ENCODE data around the gene BARX2. TPM values are rescaled to one million over a fixed set of nuclear protein-coding genes. Genes with fewer than 3 reads are reported as not detected.
"Not testable (repeated sequence)": the region's sequence is repeated elsewhere in the genome, so short reads cannot be mapped to it uniquely, and the experiment has no call there.

The BARX2 gene
- total RNA-seq, 4 donors from 2014 or later, result 2.1 TPM; not detected in 3

DNA sequence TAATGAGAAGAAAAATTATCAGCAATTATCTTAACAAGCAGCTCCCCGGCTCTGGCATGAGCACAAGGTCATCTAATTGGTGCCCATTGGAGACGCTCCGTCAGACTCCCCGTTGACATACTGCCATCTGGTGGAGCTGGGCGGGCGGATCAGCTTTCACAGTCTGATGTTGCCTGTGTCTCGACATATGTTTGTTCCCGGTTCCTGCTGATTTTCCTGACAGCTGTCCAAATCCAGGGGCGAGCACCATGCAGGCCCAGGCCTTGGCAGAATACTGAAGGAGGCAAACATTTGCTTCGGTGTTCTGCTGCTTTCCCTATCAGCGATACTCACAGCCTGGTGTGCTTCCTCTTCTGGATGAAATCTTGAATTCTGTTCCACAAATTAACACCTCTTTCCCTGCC, 43.8 kb upstream of the BARX2 start:
- TF ChIP-seq POLR2AphosphoS5 (IDR thresholded peaks at IDR 0.05), result no peak
- TF ChIP-seq, protein P1, sequence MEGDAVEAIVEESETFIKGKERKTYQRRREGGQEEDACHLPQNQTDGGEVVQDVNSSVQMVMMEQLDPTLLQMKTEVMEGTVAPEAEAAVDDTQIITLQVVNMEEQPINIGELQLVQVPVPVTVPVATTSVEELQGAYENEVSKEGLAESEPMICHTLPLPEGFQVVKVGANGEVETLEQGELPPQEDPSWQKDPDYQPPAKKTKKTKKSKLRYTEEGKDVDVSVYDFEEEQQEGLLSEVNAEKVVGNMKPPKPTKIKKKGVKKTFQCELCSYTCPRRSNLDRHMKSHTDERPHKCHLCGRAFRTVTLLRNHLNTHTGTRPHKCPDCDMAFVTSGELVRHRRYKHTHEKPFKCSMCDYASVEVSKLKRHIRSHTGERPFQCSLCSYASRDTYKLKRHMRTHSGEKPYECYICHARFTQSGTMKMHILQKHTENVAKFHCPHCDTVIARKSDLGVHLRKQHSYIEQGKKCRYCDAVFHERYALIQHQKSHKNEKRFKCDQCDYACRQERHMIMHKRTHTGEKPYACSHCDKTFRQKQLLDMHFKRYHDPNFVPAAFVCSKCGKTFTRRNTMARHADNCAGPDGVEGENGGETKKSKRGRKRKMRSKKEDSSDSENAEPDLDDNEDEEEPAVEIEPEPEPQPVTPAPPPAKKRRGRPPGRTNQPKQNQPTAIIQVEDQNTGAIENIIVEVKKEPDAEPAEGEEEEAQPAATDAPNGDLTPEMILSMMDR (IDR thresholded peaks at IDR 0.05), result peak; percentile 61 to 90 (median 78)
- no peak for TF ChIP-seq EP300 (IDR thresholded peaks at IDR 0.05)
- no peak for TF ChIP-seq POLR2A (IDR thresholded peaks at IDR 0.05)
- Histone ChIP-seq H3K36me3 (no peaks in the 10 kb centered on the region), H3K27ac (no peak overlapping the region), H3K4me3 (no peak overlapping the region), H3K27me3 (no peaks in the 10 kb centered on the region), H3K4me1 (peaks cover 0 to 6% (median 0%) of the 10 kb centered on the region in 3 donors), H3K9me3 (no peaks in the 10 kb centered on the region)
- 2% methylated on average over 9 to 11 of the region's 11 CpGs for WGBS, 2 donors (ENCODE audit: low coverage in 1 of 2)
- peak; percentile 82 for ATAC-seq

DNA sequence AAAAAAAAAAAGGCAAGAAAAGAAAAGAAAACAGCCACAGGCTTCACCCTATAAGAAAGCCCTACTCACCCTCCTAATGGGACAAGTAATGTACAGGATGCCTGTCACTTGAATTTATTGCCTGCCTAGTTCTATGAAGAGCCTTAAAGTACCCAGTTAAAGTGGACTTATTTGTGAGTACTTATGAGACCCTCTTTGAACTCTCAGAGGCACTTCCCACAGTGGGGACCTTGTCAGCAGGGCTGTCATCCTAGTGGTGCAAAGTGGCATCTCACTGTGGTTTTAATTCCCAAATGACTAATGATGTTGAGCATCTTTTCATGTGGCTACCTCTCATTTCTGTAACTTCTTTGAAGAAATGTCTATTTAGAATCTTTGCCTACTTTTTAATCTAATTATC, 41.8 kb upstream of the BARX2 start:
- no peaks in the 10 kb centered on the region for H3K27me3 ChIP-seq
- no peak overlapping the region for H3K4me3 ChIP-seq
- H3K36me3 ChIP-seq, result no peaks in the 10 kb centered on the region
- no peaks in the 10 kb centered on the region for H3K9me3 ChIP-seq
- TF ChIP-seq, protein P1 (IDR thresholded peaks at IDR 0.05), result no peak
- ATAC-seq, result no peak
- no peak overlapping the region for H3K27ac ChIP-seq
- H3K4me1 ChIP-seq, result peaks cover 0 to 6% (median 0%) of the 10 kb centered on the region in 3 donors

DNA sequence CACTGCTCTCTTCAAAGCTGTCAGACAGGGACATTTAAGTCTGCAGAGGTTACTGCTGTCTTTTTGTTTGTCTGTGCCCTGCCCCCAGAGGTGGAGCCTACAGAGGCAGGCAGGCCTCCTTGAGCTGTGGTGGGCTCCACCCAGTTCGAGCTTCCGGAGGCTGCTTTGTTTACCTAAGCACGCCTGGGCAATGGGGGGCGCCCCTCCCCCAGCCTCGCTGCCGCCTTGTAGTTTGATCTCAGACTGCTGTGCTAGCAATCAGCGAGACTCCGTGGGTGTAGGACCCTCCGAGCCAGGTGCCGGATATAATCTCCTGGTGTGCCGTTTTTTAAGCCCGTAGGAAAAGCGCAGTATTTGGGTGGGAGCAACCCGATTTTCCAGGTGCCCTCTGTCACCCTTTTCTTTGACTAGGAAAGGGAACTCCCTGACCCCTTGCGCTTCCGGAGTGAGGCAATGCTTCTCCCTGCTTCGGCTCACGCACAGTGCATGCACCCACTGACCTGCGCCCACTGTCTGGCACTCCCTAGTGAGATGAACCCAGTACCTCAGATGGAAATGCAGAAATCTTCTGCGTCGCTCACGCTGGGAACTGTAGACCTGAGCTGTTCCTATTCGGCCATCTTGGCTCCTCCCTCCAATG, 31.2 kb upstream of the BARX2 start:
- H3K4me3 ChIP-seq, H3K27ac ChIP-seq, H3K36me3 ChIP-seq, H3K9me3 ChIP-seq, H3K4me1 ChIP-seq, ATAC-seq, H3K27me3 ChIP-seq: not testable (repeated sequence)
- 86 to 98% methylated on average over 9 to 12 of the region's 23 CpGs for WGBS, 2 donors (ENCODE audit: low coverage in 1 of 2)

DNA sequence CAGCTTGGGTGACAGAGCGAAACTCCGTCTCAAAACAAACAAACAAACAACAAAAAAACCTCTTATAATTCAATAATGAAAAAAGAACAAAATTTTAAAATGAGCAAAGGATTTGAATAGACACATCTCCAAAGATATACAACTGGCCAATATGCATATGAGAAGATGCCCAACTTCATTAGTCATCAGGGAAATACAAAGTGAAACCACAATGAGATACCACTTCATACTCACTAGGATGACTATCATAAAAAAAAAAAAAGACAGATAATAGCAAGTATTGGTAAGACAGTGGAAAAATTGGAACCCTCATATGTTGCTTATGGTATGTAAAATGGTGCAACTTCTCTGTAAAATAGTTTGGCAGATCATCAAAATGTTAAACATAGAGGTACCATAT, 28.7 kb upstream of the BARX2 start:
- no peak for ATAC-seq
- Histone ChIP-seq H3K9me3 (no peaks in the 10 kb centered on the region), H3K27me3 (no peaks in the 10 kb centered on the region), H3K4me1 (no peaks in the 10 kb centered on the region), H3K36me3 (no peaks in the 10 kb centered on the region), H3K4me3 (no peak overlapping the region), H3K27ac (no peak overlapping the region)
- TF ChIP-seq, protein P1 (IDR thresholded peaks at IDR 0.05), result no peak
- 69 to 100% methylated on average over 2 of the region's 2 CpGs for WGBS, 2 donors (ENCODE audit: low coverage in 1 of 2)

DNA sequence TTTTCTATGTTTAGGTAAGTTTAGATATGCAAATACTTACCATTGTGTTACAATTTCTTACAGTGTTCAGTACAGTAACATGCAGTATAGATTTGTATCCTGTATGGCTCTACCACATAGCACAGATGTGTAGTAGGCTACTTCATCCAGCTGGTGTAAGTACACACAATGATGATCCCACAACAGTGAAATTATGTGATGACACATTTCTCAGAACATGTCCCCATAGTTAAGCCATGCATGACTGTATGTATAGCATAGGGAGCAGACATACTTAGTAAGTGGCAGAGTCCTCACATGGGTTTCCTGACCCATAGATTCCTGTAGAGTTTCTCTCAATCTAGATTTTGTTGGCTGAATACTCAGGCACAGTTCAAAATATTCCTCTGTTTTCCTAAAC, 26.8 kb upstream of the BARX2 start:
- no peaks in the 10 kb centered on the region for H3K36me3 ChIP-seq
- ATAC-seq, result no peak
- H3K4me1 ChIP-seq, result no peaks in the 10 kb centered on the region
- no peaks in the 10 kb centered on the region for H3K9me3 ChIP-seq
- H3K4me3 ChIP-seq, result no peak overlapping the region
- H3K27me3 ChIP-seq, result no peaks in the 10 kb centered on the region
- no peak overlapping the region for H3K27ac ChIP-seq
- TF ChIP-seq POLR2AphosphoS5 (IDR thresholded peaks at IDR 0.05) (no peak), POLR2A (IDR thresholded peaks at IDR 0.05) (no peak), EP300 (IDR thresholded peaks at IDR 0.05) (no peak)
- TF ChIP-seq, protein P1 (IDR thresholded peaks at IDR 0.05), result no peak
